ENCODE data around the gene LRP8.

DNA sequence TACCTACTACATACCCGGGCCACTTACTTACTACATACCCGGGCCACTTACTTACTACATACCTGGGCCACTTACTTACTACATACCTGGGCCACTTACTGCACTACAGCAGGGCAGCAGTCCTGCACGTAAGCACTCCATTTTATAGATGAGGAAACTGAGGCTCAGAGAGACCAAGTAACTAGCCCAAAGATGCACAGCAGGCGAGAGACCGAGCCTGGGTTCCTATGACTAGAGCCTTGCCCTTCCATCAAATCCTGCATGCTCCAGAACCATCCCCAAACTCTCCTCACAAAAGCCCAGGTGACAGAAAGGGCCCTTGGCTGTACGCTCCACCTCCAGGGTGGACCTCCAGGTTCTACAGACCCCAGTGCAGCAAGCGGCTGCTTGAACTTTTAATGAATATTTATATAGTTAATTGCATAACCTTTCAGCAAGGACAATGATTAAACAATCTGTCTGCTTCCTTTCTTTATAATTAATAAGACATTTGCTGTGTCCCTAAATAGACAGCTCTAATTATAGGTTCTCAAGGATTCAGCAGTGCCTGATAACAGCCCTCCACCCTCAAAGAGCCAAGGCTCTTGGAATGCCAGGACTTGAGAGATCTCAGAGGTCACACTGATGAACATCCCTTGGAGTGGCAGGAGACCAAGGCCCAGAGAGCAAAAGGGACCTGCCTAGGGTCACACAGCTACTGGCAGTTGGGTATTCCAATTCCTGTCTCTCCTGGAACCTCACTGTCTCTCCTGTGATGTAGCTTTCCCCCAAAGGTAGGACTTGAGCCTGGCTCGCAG lies 43.4 kb downstream of the LRP8 start:
- TF ChIP-seq, protein P1, sequence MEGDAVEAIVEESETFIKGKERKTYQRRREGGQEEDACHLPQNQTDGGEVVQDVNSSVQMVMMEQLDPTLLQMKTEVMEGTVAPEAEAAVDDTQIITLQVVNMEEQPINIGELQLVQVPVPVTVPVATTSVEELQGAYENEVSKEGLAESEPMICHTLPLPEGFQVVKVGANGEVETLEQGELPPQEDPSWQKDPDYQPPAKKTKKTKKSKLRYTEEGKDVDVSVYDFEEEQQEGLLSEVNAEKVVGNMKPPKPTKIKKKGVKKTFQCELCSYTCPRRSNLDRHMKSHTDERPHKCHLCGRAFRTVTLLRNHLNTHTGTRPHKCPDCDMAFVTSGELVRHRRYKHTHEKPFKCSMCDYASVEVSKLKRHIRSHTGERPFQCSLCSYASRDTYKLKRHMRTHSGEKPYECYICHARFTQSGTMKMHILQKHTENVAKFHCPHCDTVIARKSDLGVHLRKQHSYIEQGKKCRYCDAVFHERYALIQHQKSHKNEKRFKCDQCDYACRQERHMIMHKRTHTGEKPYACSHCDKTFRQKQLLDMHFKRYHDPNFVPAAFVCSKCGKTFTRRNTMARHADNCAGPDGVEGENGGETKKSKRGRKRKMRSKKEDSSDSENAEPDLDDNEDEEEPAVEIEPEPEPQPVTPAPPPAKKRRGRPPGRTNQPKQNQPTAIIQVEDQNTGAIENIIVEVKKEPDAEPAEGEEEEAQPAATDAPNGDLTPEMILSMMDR (IDR thresholded peaks at IDR 0.05), result no peak
- TF ChIP-seq POLR2AphosphoS5 (IDR thresholded peaks at IDR 0.05) (no peak), POLR2A (IDR thresholded peaks at IDR 0.05) (no peak)
